GM23338 (cell line): Measurements from ENCODE around the gene DSG2. TPM values are rescaled to one million over a fixed set of nuclear protein-coding genes. Genes with fewer than 3 reads are reported as not detected.

Source experiments
- ATAC-seq: fragments of 200-7000 bp; cut with Tn5 transposase; 3 replicates; pipeline ENCODE4 v1.9.1; 2020
- DNase-seq: peaks from one replicate; pipeline ENCODE4 v3.0.0-alpha.2; 2015; ENCODE audit warnings: low spot score
- H2AFZ ChIP-seq: fragments of 200-600 bp; sonication (generic); 2 replicates; pipeline ENCODE4 v1.8.0; 2016; ENCODE audit warnings: antibody characterized with exemption, mild to moderate bottlenecking, moderate library complexity
- H3F3A ChIP-seq: fragments of 200-600 bp; sonication (generic); replicated peaks from 2 replicates; pipeline ENCODE4 v1.8.0; 2017; ENCODE audit warnings: antibody characterized with exemption, mixed run types, low read depth
- H3K27ac ChIP-seq: fragments of 200-600 bp; sonication (generic); 2 replicates; pipeline ENCODE4 v1.6.1; 2016; ENCODE audit warnings: low read depth
- H3K27me3 ChIP-seq: fragments of 200-600 bp; sonication (generic); 2 replicates; pipeline ENCODE4 v1.8.0; 2016; ENCODE audit warnings: mild to moderate bottlenecking, mixed run types, moderate library complexity; ENCODE audit not compliant: insufficient read depth
- H3K36me3 ChIP-seq: fragments of 200-600 bp; sonication (generic); 2 replicates; pipeline ENCODE4 v1.8.0; 2016; ENCODE audit warnings: mild to moderate bottlenecking; ENCODE audit not compliant: insufficient read depth
- H3K4me1 ChIP-seq: fragments of 200-600 bp; sonication (generic); 2 replicates; pipeline ENCODE4 v1.8.0; 2016; ENCODE audit warnings: mild to moderate bottlenecking, moderate library complexity; ENCODE audit not compliant: insufficient read depth
- H3K4me2 ChIP-seq: fragments of 200-600 bp; sonication (generic); 2 replicates; pipeline ENCODE4 v1.7.1; 2017; ENCODE audit warnings: mixed run types
- H3K4me3 ChIP-seq: fragments of 200-600 bp; sonication (generic); 2 replicates; pipeline ENCODE4 v1.6.1; 2016; ENCODE audit warnings: mixed run types
- H3K79me2 ChIP-seq: fragments of 200-600 bp; sonication (generic); replicated peaks from 2 replicates; pipeline ENCODE4 v1.8.0; 2017; ENCODE audit warnings: mild to moderate bottlenecking; ENCODE audit not compliant: insufficient read depth
- H3K9me2 ChIP-seq: fragments of 200-600 bp; sonication (generic); 2 replicates; pipeline ENCODE4 v1.8.0; 2017; ENCODE audit not compliant: insufficient read depth
- H4K20me1 ChIP-seq: fragments of 200-600 bp; sonication (generic); replicated peaks from 2 replicates; pipeline ENCODE4 v1.8.0; 2017; ENCODE audit warnings: mild to moderate bottlenecking; ENCODE audit not compliant: insufficient read depth
- H3K27ac Mint-ChIP-seq: 2 replicates; pipeline ENCODE4 v1.8.0; 2020; ENCODE audit warnings: inconsistent platforms, mild to moderate bottlenecking, moderate library complexity, mixed read lengths
- H3K27me3 Mint-ChIP-seq: 3 replicates; pipeline ENCODE4 v1.8.0; 2022; ENCODE audit warnings: low read depth, mild to moderate bottlenecking, moderate library complexity, mixed read lengths, inconsistent platforms; ENCODE audit not compliant: insufficient read depth, poor library complexity
- H3K36me3 Mint-ChIP-seq: 3 replicates; pipeline ENCODE4 v1.8.0; 2021; ENCODE audit warnings: low read depth, mild to moderate bottlenecking, inconsistent platforms, moderate library complexity, mixed read lengths
- H3K4me1 Mint-ChIP-seq: 3 replicates; pipeline ENCODE4 v1.8.0; 2020; ENCODE audit warnings: mild to moderate bottlenecking, inconsistent platforms, mixed read lengths
- H3K4me3 Mint-ChIP-seq: 3 replicates; pipeline ENCODE4 v1.8.0; 2021; ENCODE audit warnings: moderate library complexity, mild to moderate bottlenecking, inconsistent platforms, mixed read lengths
- H3K9me3 Mint-ChIP-seq: 3 replicates; pipeline ENCODE4 v1.8.0; 2020; ENCODE audit warnings: moderate library complexity, mild to moderate bottlenecking, inconsistent platforms, mixed read lengths
- CTCF ChIP-seq, 2 experiments: fragments of 200-600 bp in 1 of 2; sonication (generic) in 1 of 2; conservative IDR thresholded peaks; 2 replicates each; pipeline versions ENCODE4 v1.5.1 to v1.6.1; 2016 to 2017; ENCODE audit warnings: antibody characterized with exemption in 2 of 2, low read depth in 2 of 2, mild to moderate bottlenecking in 2 of 2, moderate library complexity in 1 of 2
- EZH2 ChIP-seq: fragments of 200-600 bp; sonication (generic); IDR thresholded peaks from one replicate; pipeline ENCODE4 v1.8.0; 2017; ENCODE audit warnings: antibody characterized with exemption, mild to moderate bottlenecking, low read depth; ENCODE audit not compliant: unreplicated experiment
- NANOG ChIP-seq: IDR thresholded peaks from 2 replicates; pipeline ENCODE4 v1.6.1; 2016; ENCODE audit warnings: antibody characterized with exemption, borderline replicate concordance
- POLR2AphosphoS5 ChIP-seq: IDR thresholded peaks from 2 replicates; pipeline ENCODE4 v1.6.1; 2016; ENCODE audit warnings: antibody characterized with exemption, low read depth
- ZNF331 ChIP-seq: fragments of 250-450 bp; sonication (Bioruptor Pico); IDR thresholded peaks from 2 replicates; pipeline ENCODE4 v1.5.0; 2020; ENCODE audit warnings: low read depth, mild to moderate bottlenecking, moderate library complexity
- polyA plus RNA-seq: library from polyadenylated mRNA; unstranded; fragments of >200 nt; fragmentation: Nextera tagmentation; extraction: Ambion mirVana; gene quantifications from 2 replicates; pipeline ENCODE4 v1.2.1, GENCODE V29; 2016
- total RNA-seq: library from RNA; depleted of rRNA; stranded (reverse); fragments of >200 nt; shearing (Covaris generic); gene quantifications from 2 replicates; pipeline ENCODE4 v1.2.3, GENCODE V29; 2014
- TF ChIP-seq, protein P1 (sequence below): fragments of 250-450 bp; sonication (Bioruptor Pico); IDR thresholded peaks from 2 replicates; pipeline ENCODE4 v1.5.0; 2020; ENCODE audit warnings: mild to moderate bottlenecking, moderate library complexity

Gene DSG2
- total and polyA plus RNA-seq, 2 experiments from 2014 or later: 44.7 to 144 TPM

DNA sequence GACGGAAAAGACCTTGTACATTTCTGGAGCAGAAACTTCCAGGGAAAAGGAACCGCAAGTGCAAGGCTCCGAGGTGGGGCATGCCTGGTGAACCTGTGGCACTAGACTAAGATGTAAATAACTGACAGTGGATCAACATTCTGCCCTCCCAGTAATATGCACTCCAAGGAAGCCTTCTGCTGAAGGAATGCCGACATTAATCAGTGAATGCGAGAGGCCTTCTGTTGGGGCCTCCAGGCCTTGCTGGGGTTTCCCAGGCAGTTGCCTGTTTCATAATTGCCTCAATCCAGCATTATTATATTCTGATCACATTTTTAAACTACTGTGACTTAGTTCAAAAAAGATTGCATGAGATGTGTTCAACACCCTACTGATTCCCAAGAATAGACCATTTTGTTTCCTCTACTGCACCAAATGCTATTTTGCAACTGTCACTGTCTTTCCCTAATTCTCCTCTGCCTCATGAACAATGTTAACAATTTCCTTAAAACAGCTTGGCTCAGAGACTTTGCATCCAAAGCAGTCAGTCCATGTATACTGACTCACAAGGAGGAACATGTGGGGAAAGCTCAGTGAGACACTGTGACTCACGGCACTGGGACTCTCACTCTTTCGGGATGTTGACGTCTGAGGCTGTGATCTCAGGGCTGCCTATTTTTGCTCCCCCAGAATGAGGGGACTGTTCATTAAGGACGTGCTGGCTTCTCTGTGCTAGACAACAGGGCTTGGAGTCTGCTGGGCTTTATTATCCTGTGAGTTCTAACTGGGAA lies 10.5 kb upstream of the DSG2 start:
- H3K79me2 ChIP-seq: no peaks in the 10 kb centered on the region
- no peaks in the 10 kb centered on the region for H3K36me3 ChIP-seq
- ATAC-seq (no peak), DNase-seq (no peak)
- H3K4me3 ChIP-seq: no peak overlapping the region
- no peak overlapping the region for H3K4me3 Mint-ChIP-seq
- peaks cover 4% of the 10 kb centered on the region for H3K27me3 Mint-ChIP-seq
- no peak overlapping the region; the same call in 1 of the 2 replicates for H3K27ac Mint-ChIP-seq
- no peaks in the 10 kb centered on the region for H3K9me3 Mint-ChIP-seq
- no peak overlapping the region for H3K4me2 ChIP-seq
- H3K4me1 Mint-ChIP-seq: peaks cover 9% of the 10 kb centered on the region; the same call in 2 of the 3 replicates
- H4K20me1 ChIP-seq: no peaks in the 10 kb centered on the region
- peak overlapping the region; percentile 57; the same call in 1 of the 2 replicates for H2AFZ ChIP-seq
- no peaks in the 10 kb centered on the region for H3K27me3 ChIP-seq
- TF ChIP-seq, protein P1, sequence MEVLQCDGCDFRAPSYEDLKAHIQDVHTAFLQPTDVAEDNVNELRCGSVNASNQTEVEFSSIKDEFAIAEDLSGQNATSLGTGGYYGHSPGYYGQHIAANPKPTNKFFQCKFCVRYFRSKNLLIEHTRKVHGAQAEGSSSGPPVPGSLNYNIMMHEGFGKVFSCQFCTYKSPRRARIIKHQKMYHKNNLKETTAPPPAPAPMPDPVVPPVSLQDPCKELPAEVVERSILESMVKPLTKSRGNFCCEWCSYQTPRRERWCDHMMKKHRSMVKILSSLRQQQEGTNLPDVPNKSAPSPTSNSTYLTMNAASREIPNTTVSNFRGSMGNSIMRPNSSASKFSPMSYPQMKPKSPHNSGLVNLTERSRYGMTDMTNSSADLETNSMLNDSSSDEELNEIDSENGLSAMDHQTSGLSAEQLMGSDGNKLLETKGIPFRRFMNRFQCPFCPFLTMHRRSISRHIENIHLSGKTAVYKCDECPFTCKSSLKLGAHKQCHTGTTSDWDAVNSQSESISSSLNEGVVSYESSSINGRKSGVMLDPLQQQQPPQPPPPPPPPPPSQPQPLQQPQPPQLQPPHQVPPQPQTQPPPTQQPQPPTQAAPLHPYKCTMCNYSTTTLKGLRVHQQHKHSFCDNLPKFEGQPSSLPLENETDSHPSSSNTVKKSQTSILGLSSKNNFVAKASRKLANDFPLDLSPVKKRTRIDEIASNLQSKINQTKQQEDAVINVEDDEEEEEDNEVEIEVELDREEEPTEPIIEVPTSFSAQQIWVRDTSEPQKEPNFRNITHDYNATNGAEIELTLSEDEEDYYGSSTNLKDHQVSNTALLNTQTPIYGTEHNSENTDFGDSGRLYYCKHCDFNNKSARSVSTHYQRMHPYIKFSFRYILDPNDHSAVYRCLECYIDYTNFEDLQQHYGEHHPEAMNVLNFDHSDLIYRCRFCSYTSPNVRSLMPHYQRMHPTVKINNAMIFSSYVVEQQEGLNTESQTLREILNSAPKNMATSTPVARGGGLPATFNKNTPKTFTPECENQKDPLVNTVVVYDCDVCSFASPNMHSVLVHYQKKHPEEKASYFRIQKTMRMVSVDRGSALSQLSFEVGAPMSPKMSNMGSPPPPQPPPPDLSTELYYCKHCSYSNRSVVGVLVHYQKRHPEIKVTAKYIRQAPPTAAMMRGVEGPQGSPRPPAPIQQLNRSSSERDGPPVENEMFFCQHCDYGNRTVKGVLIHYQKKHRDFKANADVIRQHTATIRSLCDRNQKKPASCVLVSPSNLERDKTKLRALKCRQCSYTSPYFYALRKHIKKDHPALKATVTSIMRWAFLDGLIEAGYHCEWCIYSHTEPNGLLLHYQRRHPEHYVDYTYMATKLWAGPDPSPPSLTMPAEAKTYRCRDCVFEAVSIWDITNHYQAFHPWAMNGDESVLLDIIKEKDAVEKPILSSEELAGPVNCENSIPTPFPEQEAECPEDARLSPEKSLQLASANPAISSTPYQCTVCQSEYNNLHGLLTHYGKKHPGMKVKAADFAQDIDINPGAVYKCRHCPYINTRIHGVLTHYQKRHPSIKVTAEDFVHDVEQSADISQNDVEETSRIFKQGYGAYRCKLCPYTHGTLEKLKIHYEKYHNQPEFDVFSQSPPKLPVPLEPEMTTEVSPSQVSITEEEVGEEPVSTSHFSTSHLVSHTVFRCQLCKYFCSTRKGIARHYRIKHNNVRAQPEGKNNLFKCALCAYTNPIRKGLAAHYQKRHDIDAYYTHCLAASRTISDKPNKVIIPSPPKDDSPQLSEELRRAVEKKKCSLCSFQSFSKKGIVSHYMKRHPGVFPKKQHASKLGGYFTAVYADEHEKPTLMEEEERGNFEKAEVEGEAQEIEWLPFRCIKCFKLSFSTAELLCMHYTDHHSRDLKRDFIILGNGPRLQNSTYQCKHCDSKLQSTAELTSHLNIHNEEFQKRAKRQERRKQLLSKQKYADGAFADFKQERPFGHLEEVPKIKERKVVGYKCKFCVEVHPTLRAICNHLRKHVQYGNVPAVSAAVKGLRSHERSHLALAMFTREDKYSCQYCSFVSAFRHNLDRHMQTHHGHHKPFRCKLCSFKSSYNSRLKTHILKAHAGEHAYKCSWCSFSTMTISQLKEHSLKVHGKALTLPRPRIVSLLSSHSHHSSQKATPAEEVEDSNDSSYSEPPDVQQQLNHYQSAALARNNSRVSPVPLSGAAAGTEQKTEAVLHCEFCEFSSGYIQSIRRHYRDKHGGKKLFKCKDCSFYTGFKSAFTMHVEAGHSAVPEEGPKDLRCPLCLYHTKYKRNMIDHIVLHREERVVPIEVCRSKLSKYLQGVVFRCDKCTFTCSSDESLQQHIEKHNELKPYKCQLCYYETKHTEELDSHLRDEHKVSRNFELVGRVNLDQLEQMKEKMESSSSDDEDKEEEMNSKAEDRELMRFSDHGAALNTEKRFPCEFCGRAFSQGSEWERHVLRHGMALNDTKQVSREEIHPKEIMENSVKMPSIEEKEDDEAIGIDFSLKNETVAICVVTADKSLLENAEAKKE (CRISPR knock-in tag): 0 out of 2 replicates have a peak, but pooled peaks have one; percentile 20
- TF ChIP-seq EZH2 (no peak), NANOG (no peak)
- no peaks in the 10 kb centered on the region for H3K36me3 Mint-ChIP-seq
- H3K4me1 ChIP-seq: no peaks in the 10 kb centered on the region; the same call in 1 of the 2 replicates
- 0 out of 2 replicates have a peak, but pooled peaks cover 4% of the 10 kb centered on the region for H3K9me2 ChIP-seq
- no peaks in the 10 kb centered on the region for H3F3A ChIP-seq
- H3K27ac ChIP-seq: no peak overlapping the region

DNA sequence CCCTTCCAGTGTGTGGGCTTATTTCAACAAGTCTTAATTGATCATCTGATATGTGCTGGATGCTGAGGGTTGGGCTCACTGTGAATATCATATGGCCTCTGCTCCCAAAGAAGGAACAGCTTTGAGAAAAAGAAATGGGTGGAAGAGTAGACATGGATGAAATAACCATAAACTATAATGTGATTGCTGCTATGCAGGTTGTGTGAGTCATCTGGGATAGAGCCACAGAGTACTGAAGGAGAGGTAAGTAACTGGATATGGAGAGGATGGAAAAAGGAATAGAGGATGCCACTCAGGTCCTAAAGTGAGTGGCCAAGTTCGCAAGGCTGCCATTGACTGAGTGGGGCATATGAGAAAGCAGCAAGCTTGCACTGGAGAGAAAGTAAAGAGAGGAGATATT lies 8.7 kb upstream of the DSG2 start:
- 0 out of 2 replicates have a peak, but pooled peaks cover 4% of the 10 kb centered on the region for H3K9me2 ChIP-seq
- H3K79me2 ChIP-seq: no peaks in the 10 kb centered on the region
- no peak overlapping the region; the same call in 1 of the 2 replicates for H2AFZ ChIP-seq
- peaks cover 6% of the 10 kb centered on the region for H3K27me3 Mint-ChIP-seq
- peaks cover 9% of the 10 kb centered on the region; the same call in 2 of the 3 replicates for H3K4me1 Mint-ChIP-seq
- no peaks in the 10 kb centered on the region for H4K20me1 ChIP-seq
- H3K4me1 ChIP-seq: no peaks in the 10 kb centered on the region; the same call in 1 of the 2 replicates
- ATAC-seq: no peak
- no peak for DNase-seq
- no peaks in the 10 kb centered on the region for H3K36me3 Mint-ChIP-seq
- no peak overlapping the region for H3K27ac ChIP-seq
- H3K4me3 ChIP-seq: no peak overlapping the region
- no peaks in the 10 kb centered on the region for H3K27me3 ChIP-seq
- no peaks in the 10 kb centered on the region for H3F3A ChIP-seq
- no peak overlapping the region for H3K27ac Mint-ChIP-seq
- H3K4me2 ChIP-seq: no peak overlapping the region
- no peaks in the 10 kb centered on the region for H3K9me3 Mint-ChIP-seq
- H3K36me3 ChIP-seq: no peaks in the 10 kb centered on the region
- H3K4me3 Mint-ChIP-seq: no peak overlapping the region
- TF ChIP-seq POLR2AphosphoS5: no peak
- TF ChIP-seq CTCF (conservative IDR thresholded peaks at IDR 0.05; ENCODE audit: low read depth in 2 of 2): no peak
- no peak for TF ChIP-seq NANOG
- TF ChIP-seq EZH2: no peak
- TF ChIP-seq ZNF331 (CRISPR knock-in tag): no peak
